Liver (tissue), 3 donors: Measurements from ENCODE around the gene RTN1.

ENCODE experiments used
- EGR1 ChIP-seq, 2 donors: IDR thresholded peaks; 2 replicates each; pipeline ENCODE4 v1.6.1; 2016 to 2018; ENCODE audit warnings: antibody characterized with exemption in 2 of 2, low read depth in 2 of 2
- FOXA2 ChIP-seq: IDR thresholded peaks from 2 replicates; pipeline ENCODE4 v1.6.1; 2016; ENCODE audit warnings: antibody characterized with exemption
- GABPA ChIP-seq, 2 donors: IDR thresholded peaks in 1 of 2; conservative IDR thresholded peaks in 1 of 2; 2 replicates each; pipeline ENCODE4 v1.6.1; 2016; ENCODE audit warnings: antibody characterized with exemption in 2 of 2, mild to moderate bottlenecking in 1 of 2, moderate library complexity in 1 of 2
- JUND ChIP-seq, 2 donors: IDR thresholded peaks; 2 replicates each; pipeline ENCODE4 v1.6.1; 2016; ENCODE audit warnings: antibody characterized with exemption in 2 of 2
- NR2F2 ChIP-seq: IDR thresholded peaks from 2 replicates; pipeline ENCODE4 v1.6.1; 2016; ENCODE audit warnings: antibody characterized with exemption
- RAD21 ChIP-seq, 2 donors: IDR thresholded peaks; 2 replicates each; pipeline ENCODE4 v1.6.1; 2016; ENCODE audit warnings: antibody characterized with exemption in 2 of 2, mild to moderate bottlenecking in 2 of 2
- RXRA ChIP-seq, 2 donors: IDR thresholded peaks; 2 replicates each; pipeline ENCODE4 v1.6.1; 2017 to 2018; ENCODE audit warnings: antibody characterized with exemption in 2 of 2, mild to moderate bottlenecking in 1 of 2
- TAF1 ChIP-seq: conservative IDR thresholded peaks from 2 replicates; pipeline ENCODE4 v1.6.1; 2016; ENCODE audit warnings: antibody characterized with exemption, mild to moderate bottlenecking
- TF ChIP-seq, protein P1 (sequence below): fragments of 150-350 bp; IDR thresholded peaks from 2 replicates; pipeline ENCODE4 v1.5.1; 2017; ENCODE audit warnings: improper control_type of control experiment, low read depth, low read length; ENCODE audit not compliant: missing input control
- TF ChIP-seq, protein P2 (sequence below): IDR thresholded peaks from 2 replicates; pipeline ENCODE4 v1.6.1; 2016; ENCODE audit warnings: antibody characterized with exemption
- TF ChIP-seq, protein P3 (sequence below): IDR thresholded peaks from 2 replicates; pipeline ENCODE4 v1.6.1; 2016; ENCODE audit warnings: antibody characterized with exemption
- TF ChIP-seq, protein P4 (sequence below): IDR thresholded peaks from 2 replicates; pipeline ENCODE4 v1.6.1; 2016; ENCODE audit warnings: antibody characterized with exemption, mild to moderate bottlenecking
- donor health status: healthy.
- donor health status: healthy.

DNA sequence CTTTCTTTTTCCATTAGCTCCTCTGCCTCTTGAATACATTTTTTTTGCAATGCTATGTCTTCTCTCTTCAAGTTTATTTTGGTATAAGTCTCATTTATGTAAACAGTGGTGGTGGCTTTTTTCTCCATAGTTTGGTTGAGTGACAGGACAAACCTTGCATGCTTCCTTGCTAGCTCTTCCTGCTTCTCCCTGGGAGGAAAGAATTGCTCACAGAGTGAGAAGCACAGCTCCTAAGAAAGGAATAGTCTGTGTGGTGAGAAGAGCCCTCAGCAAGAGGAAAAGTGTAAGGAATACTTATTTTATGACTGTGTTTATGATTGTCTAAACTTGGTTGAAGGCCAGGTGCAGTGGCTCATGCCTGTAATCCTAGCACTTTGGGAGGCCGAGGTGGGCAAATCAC, 305.5 kb downstream of the RTN1 start:
- TF ChIP-seq, protein P1, sequence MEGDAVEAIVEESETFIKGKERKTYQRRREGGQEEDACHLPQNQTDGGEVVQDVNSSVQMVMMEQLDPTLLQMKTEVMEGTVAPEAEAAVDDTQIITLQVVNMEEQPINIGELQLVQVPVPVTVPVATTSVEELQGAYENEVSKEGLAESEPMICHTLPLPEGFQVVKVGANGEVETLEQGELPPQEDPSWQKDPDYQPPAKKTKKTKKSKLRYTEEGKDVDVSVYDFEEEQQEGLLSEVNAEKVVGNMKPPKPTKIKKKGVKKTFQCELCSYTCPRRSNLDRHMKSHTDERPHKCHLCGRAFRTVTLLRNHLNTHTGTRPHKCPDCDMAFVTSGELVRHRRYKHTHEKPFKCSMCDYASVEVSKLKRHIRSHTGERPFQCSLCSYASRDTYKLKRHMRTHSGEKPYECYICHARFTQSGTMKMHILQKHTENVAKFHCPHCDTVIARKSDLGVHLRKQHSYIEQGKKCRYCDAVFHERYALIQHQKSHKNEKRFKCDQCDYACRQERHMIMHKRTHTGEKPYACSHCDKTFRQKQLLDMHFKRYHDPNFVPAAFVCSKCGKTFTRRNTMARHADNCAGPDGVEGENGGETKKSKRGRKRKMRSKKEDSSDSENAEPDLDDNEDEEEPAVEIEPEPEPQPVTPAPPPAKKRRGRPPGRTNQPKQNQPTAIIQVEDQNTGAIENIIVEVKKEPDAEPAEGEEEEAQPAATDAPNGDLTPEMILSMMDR, result no peak
- TF ChIP-seq, protein P2, sequence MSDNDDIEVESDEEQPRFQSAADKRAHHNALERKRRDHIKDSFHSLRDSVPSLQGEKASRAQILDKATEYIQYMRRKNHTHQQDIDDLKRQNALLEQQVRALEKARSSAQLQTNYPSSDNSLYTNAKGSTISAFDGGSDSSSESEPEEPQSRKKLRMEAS, result no peak
- TF ChIP-seq RAD21 (IDR thresholded peaks at IDR 0.05), result no peak
- TF ChIP-seq FOXA2, result no peak
- TF ChIP-seq, protein P3, sequence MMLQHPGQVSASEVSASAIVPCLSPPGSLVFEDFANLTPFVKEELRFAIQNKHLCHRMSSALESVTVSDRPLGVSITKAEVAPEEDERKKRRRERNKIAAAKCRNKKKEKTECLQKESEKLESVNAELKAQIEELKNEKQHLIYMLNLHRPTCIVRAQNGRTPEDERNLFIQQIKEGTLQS, result no peak
- no peak for TF ChIP-seq NR2F2
- no peak for TF ChIP-seq RXRA (IDR thresholded peaks at IDR 0.05)
- no peak for TF ChIP-seq TAF1
- TF ChIP-seq, protein P4, sequence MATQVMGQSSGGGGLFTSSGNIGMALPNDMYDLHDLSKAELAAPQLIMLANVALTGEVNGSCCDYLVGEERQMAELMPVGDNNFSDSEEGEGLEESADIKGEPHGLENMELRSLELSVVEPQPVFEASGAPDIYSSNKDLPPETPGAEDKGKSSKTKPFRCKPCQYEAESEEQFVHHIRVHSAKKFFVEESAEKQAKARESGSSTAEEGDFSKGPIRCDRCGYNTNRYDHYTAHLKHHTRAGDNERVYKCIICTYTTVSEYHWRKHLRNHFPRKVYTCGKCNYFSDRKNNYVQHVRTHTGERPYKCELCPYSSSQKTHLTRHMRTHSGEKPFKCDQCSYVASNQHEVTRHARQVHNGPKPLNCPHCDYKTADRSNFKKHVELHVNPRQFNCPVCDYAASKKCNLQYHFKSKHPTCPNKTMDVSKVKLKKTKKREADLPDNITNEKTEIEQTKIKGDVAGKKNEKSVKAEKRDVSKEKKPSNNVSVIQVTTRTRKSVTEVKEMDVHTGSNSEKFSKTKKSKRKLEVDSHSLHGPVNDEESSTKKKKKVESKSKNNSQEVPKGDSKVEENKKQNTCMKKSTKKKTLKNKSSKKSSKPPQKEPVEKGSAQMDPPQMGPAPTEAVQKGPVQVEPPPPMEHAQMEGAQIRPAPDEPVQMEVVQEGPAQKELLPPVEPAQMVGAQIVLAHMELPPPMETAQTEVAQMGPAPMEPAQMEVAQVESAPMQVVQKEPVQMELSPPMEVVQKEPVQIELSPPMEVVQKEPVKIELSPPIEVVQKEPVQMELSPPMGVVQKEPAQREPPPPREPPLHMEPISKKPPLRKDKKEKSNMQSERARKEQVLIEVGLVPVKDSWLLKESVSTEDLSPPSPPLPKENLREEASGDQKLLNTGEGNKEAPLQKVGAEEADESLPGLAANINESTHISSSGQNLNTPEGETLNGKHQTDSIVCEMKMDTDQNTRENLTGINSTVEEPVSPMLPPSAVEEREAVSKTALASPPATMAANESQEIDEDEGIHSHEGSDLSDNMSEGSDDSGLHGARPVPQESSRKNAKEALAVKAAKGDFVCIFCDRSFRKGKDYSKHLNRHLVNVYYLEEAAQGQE, result no peak
- TF ChIP-seq GABPA (IDR thresholded peaks at IDR 0.05 in 1 of 2, conservative IDR thresholded peaks at IDR 0.05 in 1 of 2), result no peak
- TF ChIP-seq JUND (IDR thresholded peaks at IDR 0.05), result no peak
- no peak for TF ChIP-seq EGR1 (IDR thresholded peaks at IDR 0.05; ENCODE audit: low read depth in 2 of 2)
